ENCODE results near the gene NCS1.
"Not testable (repeated sequence)": the region's sequence is repeated elsewhere in the genome, so short reads cannot be mapped to it uniquely, and the experiment has no call there.

The NCS1 gene

GRCh38 chr9:130262061-130262745 is 90.0 kb downstream of the NCS1 start:
- DNase-seq (ENCODE audit: low read depth in 3 of 3) = no peak

- no peak for DNase-seq (ENCODE audit: low read depth in 3 of 3)
Measured at GRCh38 chr9:130262771-130263170, 90.6 kb downstream of the NCS1 start.

- no peak for DNase-seq (ENCODE audit: low read depth in 3 of 3)
Measured at GRCh38 chr9:130263601-130264413, 91.6 kb downstream of the NCS1 start.

- no peak for DNase-seq (ENCODE audit: low read depth in 3 of 3)
Measured at GRCh38 chr9:130264414-130265350, 92.5 kb downstream of the NCS1 start.

GRCh38 chr9:130265431-130266235 is 93.4 kb downstream of the NCS1 start, which contains the start of gene HMCN2:
HMCN2 (plus strand) TSS chr9:130265760; CDS start chr9:130265879, 119 bp downstream.
- DNase-seq (ENCODE audit: low read depth in 3 of 3) = no peak

GRCh38 chr9:130266236-130267098 is 94.3 kb downstream of the NCS1 start:
- no peak for DNase-seq (ENCODE audit: low read depth in 3 of 3)

GRCh38 chr9:130267930-130268329 is 95.7 kb downstream of the NCS1 start:
- DNase-seq (ENCODE audit: low read depth in 3 of 3) = no peak

GRCh38 chr9:130268521-130269211 is 96.5 kb downstream of the NCS1 start:
- no peak for DNase-seq (ENCODE audit: low read depth in 3 of 3)

- DNase-seq (ENCODE audit: low read depth in 3 of 3) = no peak
Measured at GRCh38 chr9:130271473-130271872, 99.3 kb downstream of the NCS1 start.

- no peak for DNase-seq (ENCODE audit: low read depth in 3 of 3)
Measured at GRCh38 chr9:130275156-130275555, 103.0 kb downstream of the NCS1 start.

GRCh38 chr9:130276121-130276520 is 103.9 kb downstream of the NCS1 start:
- no peak for DNase-seq (ENCODE audit: low read depth in 3 of 3)

- DNase-seq (ENCODE audit: low read depth in 3 of 3) = no peak
Measured at GRCh38 chr9:130276955-130277354, 104.8 kb downstream of the NCS1 start.

- DNase-seq (ENCODE audit: low read depth in 3 of 3) = not testable (repeated sequence)
Measured at GRCh38 chr9:130277525-130277924, 105.3 kb downstream of the NCS1 start.

- DNase-seq (ENCODE audit: low read depth in 3 of 3) = no peak
Measured at GRCh38 chr9:130283539-130284248, 111.5 kb downstream of the NCS1 start.

- DNase-seq (ENCODE audit: low read depth in 3 of 3) = no peak
Measured at GRCh38 chr9:130284249-130284625, 112.0 kb downstream of the NCS1 start.

- no peak for DNase-seq (ENCODE audit: low read depth in 3 of 3)
Measured at GRCh38 chr9:130284690-130285089, 112.5 kb downstream of the NCS1 start.

- no peak for DNase-seq (ENCODE audit: low read depth in 3 of 3)
Measured at GRCh38 chr9:130285271-130285670, 113.1 kb downstream of the NCS1 start.

GRCh38 chr9:130286072-130286770 is 114.0 kb downstream of the NCS1 start:
- no peak for DNase-seq (ENCODE audit: low read depth in 3 of 3)
